ENCODE measurements around the gene GPANK1.
A peak's percentile ranks its signal among the peaks of the same experiment; 100 is the strongest.

GPANK1 gene

GRCh38 chr6:31665501-31666336 lies 922 bp upstream of the GPANK1 start, which contains the start of gene CSNK2B:
Gene CSNK2B (plus strand): TSS chr6:31666080. CDS start chr6:31666832, 752 bp downstream.
- peak; percentile 89 for DNase-seq (ENCODE audit: low read depth)
- peak within 1 kb of the TSS; percentile 97 for H3K4me3 ChIP-seq (ENCODE audit: low read depth, low read length)

- peak overlapping the region; percentile 97 for H3K4me3 ChIP-seq (ENCODE audit: low read depth, low read length)
- peak; percentile 49 for DNase-seq (ENCODE audit: low read depth)
Observed at GRCh38 chr6:31663961-31664789, 622 bp downstream of the GPANK1 start.

- DNase-seq (ENCODE audit: low read depth) = no peak
- H3K4me3 ChIP-seq (ENCODE audit: low read depth, low read length) = peak overlapping the region; percentile 97
Observed at GRCh38 chr6:31663126-31663960, 1.5 kb downstream of the GPANK1 start.

GRCh38 chr6:31662124-31662723 lies 2.6 kb downstream of the GPANK1 start:
- no peak overlapping the region for H3K4me3 ChIP-seq (ENCODE audit: low read depth, low read length)
- DNase-seq (ENCODE audit: low read depth) = no peak

- H3K4me3 ChIP-seq (ENCODE audit: low read depth, low read length) = peak overlapping the region; percentile 90
- DNase-seq (ENCODE audit: low read depth) = no peak
Observed at GRCh38 chr6:31661262-31662123, 3.3 kb downstream of the GPANK1 start.

GRCh38 chr6:31660381-31661261 lies 4.2 kb downstream of the GPANK1 start, which contains the start of gene C6orf47:
Gene C6orf47 (minus strand): TSS chr6:31660778. CDS start chr6:31659947, 831 bp downstream.
- peak; percentile 32 for DNase-seq (ENCODE audit: low read depth)
- H3K4me3 ChIP-seq (ENCODE audit: low read depth, low read length) = peak within 1 kb of the TSS; percentile 90

- peak overlapping the region; percentile 90 for H3K4me3 ChIP-seq (ENCODE audit: low read depth, low read length)
- DNase-seq (ENCODE audit: low read depth) = no peak
Observed at GRCh38 chr6:31659649-31660380, 5.0 kb downstream of the GPANK1 start.

- H3K4me3 ChIP-seq (ENCODE audit: low read depth, low read length) = peak overlapping the region; percentile 90
- no peak for DNase-seq (ENCODE audit: low read depth)
Observed at GRCh38 chr6:31658983-31659648, 5.7 kb downstream of the GPANK1 start.

GRCh38 chr6:31658158-31658688 lies 6.6 kb downstream of the GPANK1 start:
- H3K4me3 ChIP-seq (ENCODE audit: low read depth, low read length) = no peak overlapping the region
- DNase-seq (ENCODE audit: low read depth) = no peak

- no peak overlapping the region for H3K4me3 ChIP-seq (ENCODE audit: low read depth, low read length)
- no peak for DNase-seq (ENCODE audit: low read depth)
Observed at GRCh38 chr6:31657406-31658157, 7.2 kb downstream of the GPANK1 start.

- DNase-seq (ENCODE audit: low read depth) = no peak
- no peak within 1 kb of the TSS for H3K4me3 ChIP-seq (ENCODE audit: low read depth, low read length)
Observed at GRCh38 chr6:31655349-31656237, 9.2 kb downstream of the GPANK1 start, which contains the start of gene APOM. Gene APOM (plus strand): TSS chr6:31655894. CDS start chr6:31655967, 73 bp downstream.

GRCh38 chr6:31654574-31655348 lies 10.0 kb downstream of the GPANK1 start:
- DNase-seq (ENCODE audit: low read depth) = no peak

GRCh38 chr6:31652925-31653724 lies 11.7 kb downstream of the GPANK1 start:
- peak overlapping the region; percentile 76 for H3K4me3 ChIP-seq (ENCODE audit: low read depth, low read length)
- no peak for DNase-seq (ENCODE audit: low read depth)

More at GRCh38 chr6:31654574-31655348, 10.0 kb downstream of the GPANK1 start:
- H3K4me3 ChIP-seq (ENCODE audit: low read depth, low read length) = no peak overlapping the region

Data from skeletal muscle cell (primary cell).